Measurements from ENCODE around the gene HSD17B3.

- TF ChIP-seq CTCF (IDR thresholded peaks at IDR 0.05) (no peak), ZFX (IDR thresholded peaks at IDR 0.05; ENCODE audit: borderline replicate concordance) (no peak)
Observed at GRCh38 chr9:96258967-96259366, 43.0 kb downstream of the HSD17B3 start.

Data from 22Rv1 (cell line).